ENCODE measurements around the gene EN2.

Gene EN2

GRCh38 chr7:155508376-155509358 is 50.7 kb downstream of the EN2 start:
- H3K36me3 Mint-ChIP-seq (ENCODE audit: low read depth): peaks cover 3% of the 10 kb centered on the region
- H3K9me3 Mint-ChIP-seq: no peaks in the 10 kb centered on the region
- H3K4me1 Mint-ChIP-seq (ENCODE audit: low read depth): peaks cover 13% of the 10 kb centered on the region
- H3K4me3 Mint-ChIP-seq: peak overlapping the region; percentile 33
- peaks cover 96% of the 10 kb centered on the region for H3K27me3 Mint-ChIP-seq (ENCODE audit: low read depth)
- H3K27ac Mint-ChIP-seq: peak overlapping the region; percentile 62

- Mint-ChIP-seq H3K27ac (peak overlapping the region; percentile 17), H3K4me1 (ENCODE audit: low read depth) (peaks cover 13% of the 10 kb centered on the region), H3K27me3 (ENCODE audit: low read depth) (peaks cover 96% of the 10 kb centered on the region), H3K9me3 (no peaks in the 10 kb centered on the region), H3K4me3 (peak overlapping the region; percentile 33), H3K36me3 (ENCODE audit: low read depth) (peaks cover 3% of the 10 kb centered on the region)
Observed at GRCh38 chr7:155509359-155509724, 51.4 kb downstream of the EN2 start.

- peaks cover 13% of the 10 kb centered on the region for H3K4me1 Mint-ChIP-seq (ENCODE audit: low read depth)
- H3K9me3 Mint-ChIP-seq: no peaks in the 10 kb centered on the region
- H3K27me3 Mint-ChIP-seq (ENCODE audit: low read depth): peaks cover 92% of the 10 kb centered on the region
- peaks cover 3% of the 10 kb centered on the region for H3K36me3 Mint-ChIP-seq (ENCODE audit: low read depth)
- peak overlapping the region; percentile 21 for H3K4me3 Mint-ChIP-seq
- H3K27ac Mint-ChIP-seq: peak overlapping the region; percentile 45
Observed at GRCh38 chr7:155509725-155510551, 52.0 kb downstream of the EN2 start.

- Mint-ChIP-seq H3K27ac (peak overlapping the region; percentile 59), H3K9me3 (no peaks in the 10 kb centered on the region), H3K27me3 (ENCODE audit: low read depth) (peaks cover 90% of the 10 kb centered on the region), H3K36me3 (ENCODE audit: low read depth) (peaks cover 3% of the 10 kb centered on the region), H3K4me3 (no peak overlapping the region), H3K4me1 (ENCODE audit: low read depth) (peaks cover 13% of the 10 kb centered on the region)
Observed at GRCh38 chr7:155510975-155511701, 53.2 kb downstream of the EN2 start.

GRCh38 chr7:155511702-155511996 is 53.7 kb downstream of the EN2 start:
- Mint-ChIP-seq H3K9me3 (no peaks in the 10 kb centered on the region), H3K4me3 (no peak overlapping the region), H3K4me1 (ENCODE audit: low read depth) (peaks cover 13% of the 10 kb centered on the region), H3K27me3 (ENCODE audit: low read depth) (peaks cover 85% of the 10 kb centered on the region), H3K36me3 (ENCODE audit: low read depth) (peaks cover 3% of the 10 kb centered on the region), H3K27ac (no peak overlapping the region)

GRCh38 chr7:155512246-155512887 is 54.4 kb downstream of the EN2 start:
- H3K9me3 Mint-ChIP-seq: no peaks in the 10 kb centered on the region
- peaks cover 78% of the 10 kb centered on the region for H3K27me3 Mint-ChIP-seq (ENCODE audit: low read depth)

GRCh38 chr7:155513543-155514285 is 55.8 kb downstream of the EN2 start:
- no peak overlapping the region for H3K27ac Mint-ChIP-seq
- peaks cover 3% of the 10 kb centered on the region for H3K36me3 Mint-ChIP-seq (ENCODE audit: low read depth)
- no peak overlapping the region for H3K4me3 Mint-ChIP-seq
- peaks cover 70% of the 10 kb centered on the region for H3K27me3 Mint-ChIP-seq (ENCODE audit: low read depth)
- peaks cover 8% of the 10 kb centered on the region for H3K4me1 Mint-ChIP-seq (ENCODE audit: low read depth)
- H3K9me3 Mint-ChIP-seq: no peaks in the 10 kb centered on the region

More at GRCh38 chr7:155512246-155512887, 54.4 kb downstream of the EN2 start:
- H3K4me3 Mint-ChIP-seq: no peak overlapping the region
- H3K27ac Mint-ChIP-seq: no peak overlapping the region
- peaks cover 3% of the 10 kb centered on the region for H3K36me3 Mint-ChIP-seq (ENCODE audit: low read depth)
- peaks cover 8% of the 10 kb centered on the region for H3K4me1 Mint-ChIP-seq (ENCODE audit: low read depth)

- Mint-ChIP-seq H3K4me3 (no peak overlapping the region), H3K27me3 (ENCODE audit: low read depth) (peaks cover 64% of the 10 kb centered on the region), H3K36me3 (ENCODE audit: low read depth) (no peaks in the 10 kb centered on the region), H3K4me1 (ENCODE audit: low read depth) (peaks cover 6% of the 10 kb centered on the region), H3K9me3 (no peaks in the 10 kb centered on the region), H3K27ac (no peak overlapping the region)
Observed at GRCh38 chr7:155514296-155514695, 56.4 kb downstream of the EN2 start.

Data from T-helper 1 cell treated with Interleukin-12 subunit alpha and Interleukin-12 subunit beta and Interleukin-4 antibody, amounts not matched to agents 30 μg/mL and 1 μg/mL, for 36 hours (primary cell).